HG03025 (cell line): ENCODE results near the gene CEP112.
"Not testable (repeated sequence)": the region's sequence is repeated elsewhere in the genome, so short reads cannot be mapped to it uniquely, and the experiment has no call there.

Experiments used
- ATAC-seq: cut with Tn5 transposase; IDR thresholded peaks from one replicate; pipeline ENCODE4 v1.9.1; 2021; ENCODE audit warnings: mild to moderate bottlenecking, moderate library complexity; ENCODE audit not compliant: unreplicated experiment, low FRiP score

Gene CEP112

DNA sequence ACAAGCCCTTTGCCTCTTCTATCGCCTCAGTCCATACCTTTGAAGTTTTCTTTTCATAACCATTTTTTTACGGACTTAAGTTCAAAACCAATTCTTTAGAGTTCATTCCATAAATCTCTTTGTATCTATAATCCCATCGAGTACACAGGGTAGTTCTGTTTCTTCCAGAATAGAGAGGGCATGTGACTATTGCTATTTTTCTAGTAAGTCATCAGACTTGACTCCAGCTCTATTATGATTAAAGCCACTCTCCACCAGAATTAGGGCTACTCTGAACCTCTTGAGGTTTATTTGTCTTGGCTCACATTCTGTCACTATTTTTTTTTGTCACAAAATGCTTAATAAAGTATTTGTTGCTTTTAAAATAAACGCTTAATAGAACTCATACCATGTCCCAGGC lies 438.6 kb downstream of the CEP112 start:
- ATAC-seq = no peak

GRCh38 chr17:65751263-65751662 lies 440.7 kb downstream of the CEP112 start:
- no peak for ATAC-seq

- no peak for ATAC-seq
Measured at GRCh38 chr17:65750631-65751115, 441.3 kb downstream of the CEP112 start.

- ATAC-seq = no peak
Measured at GRCh38 chr17:65750166-65750565, 441.8 kb downstream of the CEP112 start.

- no peak for ATAC-seq
Measured at GRCh38 chr17:65749479-65749878, 442.5 kb downstream of the CEP112 start.

GRCh38 chr17:65745241-65745640 lies 446.7 kb downstream of the CEP112 start:
- ATAC-seq = no peak

DNA sequence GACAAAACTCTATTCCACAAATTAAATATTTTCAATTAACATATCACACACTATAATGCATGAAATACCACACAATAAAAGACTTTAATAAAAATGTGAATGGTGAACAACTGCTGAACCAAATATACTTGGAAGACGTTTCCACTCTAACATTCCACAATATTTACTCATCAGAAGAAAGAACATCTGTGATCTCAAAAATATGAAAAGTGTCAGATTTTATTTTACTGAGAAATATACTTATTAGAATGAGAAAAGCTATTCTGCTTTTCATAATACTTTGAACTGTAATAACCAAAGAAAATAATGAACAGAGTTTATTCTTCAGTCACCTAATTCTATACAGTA lies 448.7 kb downstream of the CEP112 start:
- no peak for ATAC-seq

DNA sequence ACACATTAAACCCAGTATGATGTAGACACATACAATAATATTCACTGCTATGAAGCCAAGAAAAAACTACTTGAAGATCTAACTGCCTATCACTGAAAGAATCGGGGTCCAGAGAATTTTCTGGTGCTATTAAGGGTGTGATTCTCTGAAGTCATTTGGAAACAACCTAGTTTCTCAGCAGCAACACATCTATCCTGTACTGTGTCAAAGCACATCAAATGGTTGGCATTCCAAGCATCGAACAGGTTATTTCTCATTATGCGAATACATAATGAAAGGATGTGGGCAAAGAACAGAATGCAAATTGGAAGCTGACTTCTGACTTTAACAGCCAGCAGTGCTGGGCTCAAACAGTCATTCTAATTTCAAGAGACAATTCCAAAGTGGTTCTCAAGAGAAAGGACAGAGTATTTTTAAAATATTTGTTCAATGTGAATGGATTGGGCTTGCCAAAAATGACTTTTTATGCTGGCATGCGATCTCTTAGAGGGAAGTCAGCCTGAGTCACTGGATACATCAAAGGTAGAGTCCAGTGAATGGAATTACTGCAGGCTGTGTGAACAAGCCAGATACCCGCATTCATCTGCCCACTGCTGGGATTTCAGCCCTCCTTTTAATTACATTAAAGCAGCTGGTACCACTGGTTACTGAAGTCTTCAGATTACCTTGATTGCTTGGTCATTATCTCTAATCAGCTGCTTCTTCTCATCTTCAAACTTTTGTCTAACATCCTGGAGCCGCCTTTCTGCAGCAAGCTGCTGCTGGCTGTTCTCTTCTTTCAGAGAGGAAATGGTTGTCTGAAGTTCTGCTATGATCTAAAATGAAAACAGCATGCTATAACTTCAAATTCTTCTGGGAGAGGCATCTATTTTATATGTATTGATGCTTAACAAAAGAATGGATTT lies 449.3 kb downstream of the CEP112 start:
- no peak for ATAC-seq

GRCh38 chr17:65741710-65742109 lies 450.2 kb downstream of the CEP112 start:
- no peak for ATAC-seq

- no peak for ATAC-seq
Measured at GRCh38 chr17:65739034-65739433, 452.9 kb downstream of the CEP112 start.

GRCh38 chr17:65737451-65737850 lies 454.5 kb downstream of the CEP112 start:
- ATAC-seq = no peak

DNA sequence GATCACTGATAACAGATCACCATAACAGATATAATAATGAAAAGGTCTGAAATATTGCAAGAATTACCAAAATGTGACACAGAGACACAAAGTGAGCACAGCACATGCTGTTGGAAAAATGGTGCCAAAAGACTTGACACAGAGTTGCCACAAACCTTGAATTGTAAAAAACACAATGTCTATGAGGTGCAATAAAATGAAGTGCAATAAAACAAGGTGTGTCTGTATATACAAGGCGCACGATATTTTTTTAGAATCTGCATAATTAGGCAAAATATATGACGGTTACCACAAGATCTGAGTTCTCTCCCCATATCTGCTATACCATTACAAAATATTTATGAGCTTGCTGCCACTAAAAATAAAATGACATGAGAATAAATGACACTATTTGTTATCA lies 458.6 kb downstream of the CEP112 start:
- no peak for ATAC-seq

- not testable (repeated sequence) for ATAC-seq
Measured at GRCh38 chr17:65732667-65733066, 459.3 kb downstream of the CEP112 start.

DNA sequence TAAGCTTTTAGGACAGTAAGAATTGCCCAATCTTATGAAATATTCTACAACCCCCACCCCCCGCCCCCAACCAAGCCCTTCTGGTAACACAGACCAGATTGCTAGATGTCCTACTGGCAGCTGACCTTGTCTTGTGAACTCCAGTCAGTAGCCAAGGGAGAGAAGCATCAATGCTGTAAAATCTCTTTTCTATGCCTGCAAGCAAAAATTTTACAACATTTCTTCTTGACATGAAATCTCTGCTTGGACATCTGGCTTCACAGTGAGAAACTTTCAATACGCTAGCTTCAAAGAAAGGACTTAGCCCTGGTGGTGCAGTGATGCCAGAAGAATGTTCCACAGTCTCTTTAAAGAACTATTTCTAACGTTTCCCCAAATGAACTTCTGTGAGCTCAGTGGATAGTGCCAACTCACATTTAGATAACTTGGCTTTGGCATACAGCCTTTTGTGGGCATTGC lies 461.2 kb downstream of the CEP112 start:
- no peak for ATAC-seq

- ATAC-seq = no peak
Measured at GRCh38 chr17:65729207-65729606, 462.7 kb downstream of the CEP112 start.

- no peak for ATAC-seq
Measured at GRCh38 chr17:65727832-65728231, 464.1 kb downstream of the CEP112 start.

DNA sequence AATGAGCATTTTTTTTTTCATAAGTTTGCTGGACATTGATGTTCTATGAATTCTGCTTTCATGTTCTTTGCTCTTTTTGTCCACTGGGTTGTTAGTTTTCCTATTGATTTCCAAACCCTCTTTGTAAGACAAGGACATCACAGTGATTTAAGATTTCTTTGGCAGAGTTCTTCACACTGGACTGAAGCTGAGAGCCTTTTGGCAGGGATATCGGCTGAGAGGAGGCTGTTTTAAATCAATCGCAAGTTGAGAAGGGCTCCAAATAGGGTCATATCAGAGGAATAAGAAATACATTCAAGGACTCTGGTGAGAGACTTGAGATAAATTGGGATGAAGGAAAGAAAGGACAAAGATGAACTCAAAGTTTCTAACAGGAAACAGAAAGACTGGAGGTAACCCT lies 464.7 kb downstream of the CEP112 start:
- ATAC-seq = no peak

DNA sequence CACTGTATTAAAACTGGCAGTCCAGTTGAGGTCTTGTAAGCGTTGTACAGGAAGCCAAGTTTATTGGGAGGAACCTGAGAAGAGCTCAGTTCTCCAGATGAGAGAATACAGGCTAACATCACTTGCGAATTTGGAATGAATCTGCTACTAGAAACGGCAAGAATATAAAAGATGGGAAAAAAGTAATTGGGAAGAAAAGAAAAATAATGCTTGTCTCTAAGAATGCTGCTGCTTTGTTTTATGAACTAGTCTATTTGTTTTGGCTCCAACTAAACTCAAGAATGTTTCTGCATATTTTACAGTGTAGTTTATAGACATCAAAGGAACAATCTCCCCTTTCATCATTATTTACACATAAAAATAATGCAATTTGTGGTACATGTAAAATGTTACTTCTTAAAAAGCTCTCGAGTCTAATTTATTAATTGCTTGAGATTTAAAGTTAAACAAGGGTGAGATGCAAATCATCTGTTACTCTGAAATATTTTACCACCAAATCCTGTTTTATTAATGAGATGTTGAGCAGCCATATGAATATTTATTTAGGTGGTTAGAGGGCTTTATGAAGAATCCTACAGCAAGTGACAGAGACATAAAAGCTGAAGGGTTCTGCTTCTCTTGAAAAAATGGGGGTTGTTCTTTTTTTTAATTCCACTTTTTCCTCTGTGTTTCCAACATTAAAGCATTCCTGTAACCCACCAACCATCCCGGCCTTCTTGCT lies 468.3 kb downstream of the CEP112 start:
- ATAC-seq = no peak

DNA sequence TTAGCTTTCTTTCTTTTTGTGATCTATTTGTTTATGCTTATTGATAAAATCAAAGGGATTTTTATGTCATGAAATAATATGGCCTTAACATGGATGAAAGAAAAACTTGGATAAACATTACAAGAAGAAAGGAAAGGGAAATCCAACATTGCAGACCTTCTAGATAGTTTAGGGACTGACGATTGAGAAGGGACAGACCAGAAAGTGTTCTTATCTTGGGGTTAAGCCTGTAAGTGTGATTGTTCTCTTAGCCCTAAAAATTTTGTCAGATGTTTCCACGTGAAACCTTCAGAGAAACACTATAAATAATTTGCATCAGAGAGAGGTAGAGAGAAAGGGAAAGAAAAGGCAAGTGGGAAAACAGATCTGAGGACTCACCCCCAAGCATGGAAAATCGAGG lies 473.3 kb downstream of the CEP112 start:
- no peak for ATAC-seq

DNA sequence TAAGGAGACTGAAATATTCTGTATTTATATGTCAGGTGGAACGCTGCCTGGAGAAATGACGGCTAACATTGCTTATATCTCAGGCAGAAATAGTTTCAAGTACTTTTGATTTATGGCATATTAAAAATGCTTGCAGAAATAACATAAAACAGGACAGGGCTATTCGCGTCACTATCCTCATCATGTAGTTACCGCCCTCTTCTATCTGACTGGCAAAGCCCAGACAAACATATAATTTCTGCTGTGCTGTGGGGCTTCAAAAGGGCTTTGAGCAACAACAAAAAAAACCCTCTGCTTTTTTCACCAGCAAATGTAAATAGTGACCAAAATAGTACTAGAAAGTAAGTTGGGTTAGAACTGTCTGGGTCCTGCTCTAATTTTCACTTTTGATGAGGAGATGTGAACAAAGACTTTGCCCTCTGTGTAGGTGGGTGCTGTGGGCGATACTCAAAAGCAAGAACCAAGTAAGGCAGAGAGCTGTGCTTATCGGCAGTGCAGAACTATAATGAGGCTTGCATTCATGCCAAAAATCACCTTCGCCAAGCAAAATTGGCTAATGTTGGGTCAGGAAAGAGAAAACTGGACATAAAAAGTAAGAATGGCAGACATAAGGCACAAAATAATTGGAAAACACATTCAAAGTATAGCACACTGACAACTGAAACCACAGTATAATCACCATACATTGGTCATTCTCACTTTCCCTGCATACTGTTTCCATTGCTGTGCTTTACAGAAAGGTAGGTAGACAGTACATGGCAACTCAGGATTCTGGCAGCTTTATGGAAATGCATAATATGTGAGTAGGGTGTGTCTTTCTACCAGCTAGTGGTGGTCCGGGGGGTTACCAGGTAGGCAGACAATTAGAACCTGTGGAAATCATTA lies 479.3 kb downstream of the CEP112 start:
- no peak for ATAC-seq
